Measurements from ENCODE around the gene MAPK13.
"Not testable (repeated sequence)": the region's sequence is repeated elsewhere in the genome, so short reads cannot be mapped to it uniquely, and the experiment has no call there.

DNA sequence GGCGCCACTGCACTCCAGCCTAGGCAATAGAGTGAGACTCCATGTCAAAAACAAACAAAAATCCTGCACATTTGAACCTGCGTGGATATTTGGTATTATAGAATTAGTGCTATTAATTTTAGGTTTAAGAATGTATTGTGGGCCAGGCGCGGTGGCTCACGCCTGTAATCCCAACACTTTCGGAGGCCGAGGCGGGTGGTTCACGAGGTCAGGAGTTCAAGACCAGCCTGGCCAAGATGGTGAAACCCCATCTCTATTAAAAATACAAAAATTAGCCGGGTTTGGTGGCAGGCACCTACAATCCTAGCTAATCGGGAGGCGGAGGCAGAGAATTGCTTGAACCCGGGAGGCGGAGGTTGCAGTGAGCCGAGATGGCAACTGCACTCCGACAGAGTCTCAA, 979 bp upstream of the MAPK13 start:
- not testable (repeated sequence) for TF ChIP-seq POLR2A (IDR thresholded peaks at IDR 0.05)
- TF ChIP-seq, protein P1, sequence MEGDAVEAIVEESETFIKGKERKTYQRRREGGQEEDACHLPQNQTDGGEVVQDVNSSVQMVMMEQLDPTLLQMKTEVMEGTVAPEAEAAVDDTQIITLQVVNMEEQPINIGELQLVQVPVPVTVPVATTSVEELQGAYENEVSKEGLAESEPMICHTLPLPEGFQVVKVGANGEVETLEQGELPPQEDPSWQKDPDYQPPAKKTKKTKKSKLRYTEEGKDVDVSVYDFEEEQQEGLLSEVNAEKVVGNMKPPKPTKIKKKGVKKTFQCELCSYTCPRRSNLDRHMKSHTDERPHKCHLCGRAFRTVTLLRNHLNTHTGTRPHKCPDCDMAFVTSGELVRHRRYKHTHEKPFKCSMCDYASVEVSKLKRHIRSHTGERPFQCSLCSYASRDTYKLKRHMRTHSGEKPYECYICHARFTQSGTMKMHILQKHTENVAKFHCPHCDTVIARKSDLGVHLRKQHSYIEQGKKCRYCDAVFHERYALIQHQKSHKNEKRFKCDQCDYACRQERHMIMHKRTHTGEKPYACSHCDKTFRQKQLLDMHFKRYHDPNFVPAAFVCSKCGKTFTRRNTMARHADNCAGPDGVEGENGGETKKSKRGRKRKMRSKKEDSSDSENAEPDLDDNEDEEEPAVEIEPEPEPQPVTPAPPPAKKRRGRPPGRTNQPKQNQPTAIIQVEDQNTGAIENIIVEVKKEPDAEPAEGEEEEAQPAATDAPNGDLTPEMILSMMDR (IDR thresholded peaks at IDR 0.05), result not testable (repeated sequence)

Data from uterus (tissue), 2 donors.